ENCODE results near the gene VASN. TPM values are rescaled to one million over a fixed set of nuclear protein-coding genes. Genes with fewer than 3 reads are reported as not detected.

Gene VASN
- total RNA-seq, 3 donors from 2014 or later, result 14.8 to 28.5 (median 16.1) TPM

DNA sequence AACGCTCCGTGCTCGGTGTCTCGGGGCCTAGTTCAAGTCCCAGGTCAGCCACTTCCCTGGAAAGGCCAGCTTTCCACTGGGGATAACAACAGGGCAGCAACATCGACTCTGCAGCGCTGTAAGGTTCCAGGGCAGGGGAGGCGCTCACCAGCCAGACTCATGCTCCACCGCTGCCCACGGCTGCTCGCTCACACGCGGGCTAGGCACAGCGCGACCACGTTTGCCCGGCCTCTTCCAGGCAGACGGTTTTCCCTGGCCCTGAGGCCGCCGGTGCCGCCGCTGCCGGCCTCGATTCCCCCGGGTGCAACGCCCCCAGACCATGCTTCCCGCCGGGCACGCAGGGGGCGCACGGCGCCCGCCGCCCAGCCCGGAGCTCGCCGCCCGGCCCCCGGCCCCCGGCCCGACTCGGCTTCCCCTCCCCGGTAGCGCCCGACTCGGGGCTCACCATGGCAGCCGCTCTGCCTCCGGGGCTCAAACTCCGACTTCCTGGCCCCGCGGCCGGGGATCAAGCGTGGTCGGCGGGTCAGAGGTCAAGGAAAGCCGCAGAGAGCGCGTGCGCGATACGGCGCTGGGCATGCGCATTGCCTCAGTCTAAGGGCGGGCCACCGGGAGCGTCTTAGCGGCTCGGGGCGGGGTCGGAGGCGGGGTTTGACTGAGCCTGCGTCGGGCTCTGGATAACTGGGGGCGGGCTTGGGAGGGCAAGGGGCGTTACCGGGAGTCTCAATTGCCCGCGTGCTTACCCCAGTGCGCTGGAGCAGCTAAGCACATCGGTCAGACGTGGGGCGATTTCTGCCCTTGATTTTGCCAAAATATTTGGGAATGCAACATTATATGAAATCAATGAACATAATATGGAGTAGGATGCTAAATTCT is 20.6 kb upstream of the VASN start, which contains the start of gene PAM16:
PAM16 (minus strand) TSS at position 535 of the 873 bp plus-strand sequence; CDS start at position 448, 87 bp downstream.
- Histone ChIP-seq H3K4me1 (no peaks in the 10 kb centered on the region), H3K4me3 (peak within 1 kb of the TSS; percentile 75 to 95 (median 78)), H3K9me3 (no peaks in the 10 kb centered on the region), H3K27me3 (no peaks in the 10 kb centered on the region), H3K36me3 (no peaks in the 10 kb centered on the region), H3K27ac (peak within 1 kb of the TSS; percentile 80 to 89)
- intact Hi-C loops (cut with DNase I; ENCODE audit: low total_unique reads), result no loop called here
- DNase-seq (ENCODE audit: low spot score in 2 of 2), result peak; percentile 90 to 95
- TF ChIP-seq, protein P1, sequence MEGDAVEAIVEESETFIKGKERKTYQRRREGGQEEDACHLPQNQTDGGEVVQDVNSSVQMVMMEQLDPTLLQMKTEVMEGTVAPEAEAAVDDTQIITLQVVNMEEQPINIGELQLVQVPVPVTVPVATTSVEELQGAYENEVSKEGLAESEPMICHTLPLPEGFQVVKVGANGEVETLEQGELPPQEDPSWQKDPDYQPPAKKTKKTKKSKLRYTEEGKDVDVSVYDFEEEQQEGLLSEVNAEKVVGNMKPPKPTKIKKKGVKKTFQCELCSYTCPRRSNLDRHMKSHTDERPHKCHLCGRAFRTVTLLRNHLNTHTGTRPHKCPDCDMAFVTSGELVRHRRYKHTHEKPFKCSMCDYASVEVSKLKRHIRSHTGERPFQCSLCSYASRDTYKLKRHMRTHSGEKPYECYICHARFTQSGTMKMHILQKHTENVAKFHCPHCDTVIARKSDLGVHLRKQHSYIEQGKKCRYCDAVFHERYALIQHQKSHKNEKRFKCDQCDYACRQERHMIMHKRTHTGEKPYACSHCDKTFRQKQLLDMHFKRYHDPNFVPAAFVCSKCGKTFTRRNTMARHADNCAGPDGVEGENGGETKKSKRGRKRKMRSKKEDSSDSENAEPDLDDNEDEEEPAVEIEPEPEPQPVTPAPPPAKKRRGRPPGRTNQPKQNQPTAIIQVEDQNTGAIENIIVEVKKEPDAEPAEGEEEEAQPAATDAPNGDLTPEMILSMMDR (IDR thresholded peaks at IDR 0.05), result no peak
- peak in 2 of 3 donors; percentile 2 to 63 for TF ChIP-seq POLR2AphosphoS5 (IDR thresholded peaks at IDR 0.05)
- TF ChIP-seq POLR2A (IDR thresholded peaks at IDR 0.05), result no peak

DNA sequence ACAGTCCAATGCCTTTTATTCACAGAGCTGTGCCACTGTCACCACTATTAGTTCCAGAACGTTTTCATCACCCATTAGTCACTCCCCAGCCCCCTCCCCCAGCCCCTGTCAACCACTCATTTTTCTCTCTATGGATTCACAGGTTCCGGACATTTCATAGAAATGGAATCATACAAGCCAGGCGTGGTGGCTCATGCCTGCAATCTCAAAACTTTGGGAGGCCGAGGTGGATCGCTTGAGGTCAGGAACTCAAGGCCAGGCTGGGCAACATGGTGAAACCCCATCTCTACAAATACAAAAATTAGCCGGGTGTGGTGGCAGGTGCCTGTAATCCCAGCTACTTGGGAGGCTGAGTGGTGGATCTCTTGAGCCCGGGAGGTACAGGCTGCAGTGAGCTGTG is 19.8 kb upstream of the VASN start:
- no peak overlapping the region for H3K27ac ChIP-seq
- H3K4me3 ChIP-seq, result no peak overlapping the region
- DNase-seq (ENCODE audit: low spot score in 2 of 2), result no peak
- H3K36me3 ChIP-seq, result no peaks in the 10 kb centered on the region
- TF ChIP-seq POLR2A (IDR thresholded peaks at IDR 0.05) (no peak), POLR2AphosphoS5 (IDR thresholded peaks at IDR 0.05) (no peak)
- H3K9me3 ChIP-seq, result no peaks in the 10 kb centered on the region
- no peaks in the 10 kb centered on the region for H3K4me1 ChIP-seq
- intact Hi-C loops (cut with DNase I; ENCODE audit: low total_unique reads), result no loop called here
- H3K27me3 ChIP-seq, result no peaks in the 10 kb centered on the region

DNA sequence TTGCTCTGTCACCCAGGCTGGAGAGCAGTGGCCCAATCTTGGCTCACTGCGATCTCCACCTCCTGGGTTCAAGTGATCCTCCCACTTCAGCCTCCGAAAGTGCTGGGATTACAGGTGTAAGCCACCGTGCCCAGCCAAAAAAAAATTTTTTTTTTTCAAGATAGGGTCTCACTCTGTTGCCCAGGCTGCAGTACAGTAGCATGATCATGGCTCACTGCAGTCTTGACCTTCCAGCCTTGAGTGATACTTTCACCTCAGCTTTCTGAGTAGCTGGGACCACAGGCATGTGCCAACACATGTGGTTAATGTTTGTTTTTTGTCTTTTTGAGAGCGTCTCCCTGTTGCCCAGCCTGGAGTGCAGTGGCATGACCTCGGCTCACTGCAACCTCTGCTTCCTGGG is 18.8 kb upstream of the VASN start:
- intact Hi-C loops (cut with DNase I; ENCODE audit: low total_unique reads), result no loop called here
- Histone ChIP-seq H3K36me3 (no peaks in the 10 kb centered on the region), H3K27ac (no peak overlapping the region), H3K4me3 (no peak overlapping the region), H3K4me1 (no peaks in the 10 kb centered on the region), H3K9me3 (no peaks in the 10 kb centered on the region), H3K27me3 (no peaks in the 10 kb centered on the region)
- DNase-seq (ENCODE audit: low spot score in 2 of 2), result no peak
- TF ChIP-seq, protein P1 (IDR thresholded peaks at IDR 0.05), result no peak
- no peak for TF ChIP-seq POLR2A (IDR thresholded peaks at IDR 0.05)
- no peak for TF ChIP-seq POLR2AphosphoS5 (IDR thresholded peaks at IDR 0.05)

DNA sequence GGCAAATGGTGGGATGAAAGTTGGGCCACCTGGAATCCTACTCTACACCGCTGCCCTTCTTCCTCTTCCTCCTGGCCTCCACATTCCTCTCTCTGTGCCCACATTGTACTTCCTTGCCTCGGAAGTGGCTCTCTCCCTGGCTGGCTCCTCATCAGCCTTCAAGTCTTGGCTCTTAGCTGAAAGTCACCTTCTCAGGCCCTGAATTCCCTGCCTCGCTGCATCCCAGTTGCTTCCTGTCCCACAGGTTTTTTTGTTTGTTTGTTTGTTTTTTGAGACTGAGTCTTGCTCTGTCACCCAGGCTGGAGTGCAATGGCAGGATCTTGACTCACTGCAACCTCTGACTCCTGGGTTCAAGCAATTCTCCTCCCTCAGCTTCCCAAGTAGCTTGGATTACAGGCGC is 18.0 kb upstream of the VASN start:
- H3K4me3 ChIP-seq, result no peak overlapping the region
- no peaks in the 10 kb centered on the region for H3K9me3 ChIP-seq
- no peaks in the 10 kb centered on the region for H3K27me3 ChIP-seq
- no peak for TF ChIP-seq POLR2A (IDR thresholded peaks at IDR 0.05)
- TF ChIP-seq, protein P1 (IDR thresholded peaks at IDR 0.05), result no peak
- TF ChIP-seq POLR2AphosphoS5 (IDR thresholded peaks at IDR 0.05), result no peak
- DNase-seq (ENCODE audit: low spot score in 2 of 2), result no peak
- no peak overlapping the region for H3K27ac ChIP-seq
- intact Hi-C loops (cut with DNase I; ENCODE audit: low total_unique reads), result no loop called here
- no peaks in the 10 kb centered on the region for H3K4me1 ChIP-seq
- no peaks in the 10 kb centered on the region for H3K36me3 ChIP-seq

DNA sequence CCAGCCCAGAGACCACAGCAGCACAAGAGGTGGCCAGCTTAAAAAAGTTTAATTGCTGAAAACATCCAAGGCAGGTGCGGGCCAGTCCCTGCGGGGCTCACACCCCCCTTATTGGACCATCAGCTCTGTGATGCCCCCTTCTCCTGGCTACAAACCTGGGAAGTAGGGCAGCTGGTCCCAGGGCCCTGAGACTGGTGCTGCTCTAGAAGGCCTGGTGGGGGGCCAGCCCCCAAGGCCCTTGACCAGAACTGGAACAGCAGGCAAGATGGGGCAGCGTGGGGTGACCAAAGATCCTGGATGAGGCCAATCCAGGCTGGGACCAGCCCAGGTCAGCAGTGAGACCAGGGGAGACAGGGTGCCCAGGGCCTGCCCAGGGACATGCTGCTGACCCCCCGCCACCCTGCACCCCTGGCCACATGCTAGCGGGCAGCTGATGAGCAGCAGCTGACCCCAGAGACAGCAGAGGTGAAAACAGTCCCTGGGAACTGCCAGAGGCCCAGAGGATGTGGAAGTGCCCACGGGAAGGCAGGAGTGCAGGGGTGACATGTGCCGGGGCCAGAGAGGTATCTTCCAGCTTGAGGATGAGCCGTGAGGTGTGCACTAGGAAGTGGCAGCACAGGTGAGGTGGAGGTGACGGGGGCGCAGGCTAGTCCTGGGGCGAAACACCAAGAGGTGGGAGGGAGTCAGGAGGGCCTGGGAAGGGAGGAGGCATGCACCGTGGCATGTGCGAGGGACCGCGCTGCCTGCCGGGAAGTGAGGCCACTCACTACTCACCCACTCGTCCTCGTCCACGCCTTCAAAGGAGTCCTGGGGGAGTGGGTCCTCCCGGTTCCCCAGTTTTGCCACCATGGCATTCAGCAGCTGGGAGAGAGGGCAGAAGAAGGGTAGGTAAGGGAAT is 16.9 kb upstream of the VASN start:
- no peaks in the 10 kb centered on the region for H3K4me1 ChIP-seq
- TF ChIP-seq POLR2AphosphoS5 (IDR thresholded peaks at IDR 0.05) (no peak), POLR2A (IDR thresholded peaks at IDR 0.05) (no peak)
- TF ChIP-seq, protein P1 (IDR thresholded peaks at IDR 0.05), result no peak
- no peak for DNase-seq (ENCODE audit: low spot score in 2 of 2)
- no peaks in the 10 kb centered on the region for H3K36me3 ChIP-seq
- intact Hi-C loops (cut with DNase I; ENCODE audit: low total_unique reads), result loop anchor here (5.0 kb wide), 1 partner anchor 38 kb away; no protein-coding TSS in a partner anchor
- H3K4me3 ChIP-seq, result no peak overlapping the region
- no peak overlapping the region for H3K27ac ChIP-seq
- H3K9me3 ChIP-seq, result no peaks in the 10 kb centered on the region
- H3K27me3 ChIP-seq, result no peaks in the 10 kb centered on the region

Measured in breast epithelium (tissue), 4 donors.